Activated naive CD4-positive, alpha-beta T cell (primary cell): ENCODE measurements around the gene CALM1.

Experiments used
- DNase-seq, 4 experiments: peaks; one replicate each; lab custom pipeline; 2025; lab: John Stamatoyannopoulos, UW

The CALM1 gene

GRCh38 chr14:90409209-90409730, 12.4 kb downstream of the CALM1 start:
- no peak for DNase-seq

GRCh38 chr14:90412058-90412457, 15.2 kb downstream of the CALM1 start:
- DNase-seq: no peak

- DNase-seq: no peak
Measured at GRCh38 chr14:90416720-90417119, 19.9 kb downstream of the CALM1 start.

- DNase-seq: no peak
Measured at GRCh38 chr14:90418053-90418452, 21.2 kb downstream of the CALM1 start.

GRCh38 chr14:90419200-90419599, 22.4 kb downstream of the CALM1 start:
- DNase-seq: no peak

- DNase-seq: no peak
Measured at GRCh38 chr14:90421001-90421631, 24.3 kb downstream of the CALM1 start.

GRCh38 chr14:90421632-90422020, 24.8 kb downstream of the CALM1 start:
- no peak for DNase-seq

- no peak for DNase-seq
Measured at GRCh38 chr14:90423166-90423565, 26.3 kb downstream of the CALM1 start.

GRCh38 chr14:90424075-90424474, 27.2 kb downstream of the CALM1 start:
- no peak for DNase-seq

GRCh38 chr14:90424686-90425372, 28.0 kb downstream of the CALM1 start:
- DNase-seq: no peak

- no peak for DNase-seq
Measured at GRCh38 chr14:90425373-90425879, 28.6 kb downstream of the CALM1 start.

- DNase-seq: no peak
Measured at GRCh38 chr14:90426031-90426540, 29.3 kb downstream of the CALM1 start.

- no peak for DNase-seq
Measured at GRCh38 chr14:90426663-90427062, 29.8 kb downstream of the CALM1 start.

- no peak for DNase-seq
Measured at GRCh38 chr14:90427848-90428426, 31.1 kb downstream of the CALM1 start.

- DNase-seq: no peak
Measured at GRCh38 chr14:90428676-90429075, 31.8 kb downstream of the CALM1 start.

- no peak for DNase-seq
Measured at GRCh38 chr14:90429236-90429635, 32.4 kb downstream of the CALM1 start.

GRCh38 chr14:90429754-90430153, 32.9 kb downstream of the CALM1 start:
- no peak for DNase-seq

- no peak for DNase-seq
Measured at GRCh38 chr14:90434370-90435020, 37.7 kb downstream of the CALM1 start.

- no peak for DNase-seq
Measured at GRCh38 chr14:90438841-90439240, 42.0 kb downstream of the CALM1 start.

- no peak for DNase-seq
Measured at GRCh38 chr14:90440021-90440451, 43.2 kb downstream of the CALM1 start.

GRCh38 chr14:90440592-90440991, 43.8 kb downstream of the CALM1 start:
- no peak for DNase-seq

- DNase-seq: no peak
Measured at GRCh38 chr14:90442388-90442787, 45.6 kb downstream of the CALM1 start.
